KBM-7 (cell line): ENCODE data around the gene UBD.
A peak's percentile ranks its signal among the peaks of the same experiment; 100 is the strongest.

Experiments used
- DNase-seq: peaks from one replicate; pipeline ENCODE4 v3.0.0-alpha.2; 2015
- in situ Hi-C: fragments of 300-500 bp; cut with MboI; formaldehyde crosslinking; loops from 2 replicates; pipeline ENCODE4 v1.14.3; 2020; ENCODE audit warnings: low sequenced_read_pairs, low pct_unique_long_range_greater_than_20kb, mixed read lengths

UBD gene

DNA sequence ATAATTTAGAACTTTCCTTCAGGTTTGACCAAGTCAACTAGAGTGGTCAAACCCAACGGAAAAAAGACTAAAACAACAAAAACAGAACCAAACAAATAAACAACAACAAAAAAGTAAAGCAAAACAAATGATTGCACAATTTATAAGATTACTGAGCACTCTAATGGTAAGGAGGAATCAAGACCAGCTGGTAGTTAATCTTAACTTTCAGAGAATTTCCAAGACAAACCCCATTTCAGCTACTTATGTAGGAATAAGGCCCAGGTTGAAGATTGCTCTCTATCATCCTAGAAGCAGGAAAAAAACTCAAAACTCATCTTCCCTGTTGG, 34.3 kb downstream of the UBD start:
- no peak for DNase-seq
- in situ Hi-C loops, result no loop called here

- in situ Hi-C loops, result no loop called here
- no peak for DNase-seq
Observed at GRCh38 chr6:29524444-29525310, 34.9 kb downstream of the UBD start.

DNA sequence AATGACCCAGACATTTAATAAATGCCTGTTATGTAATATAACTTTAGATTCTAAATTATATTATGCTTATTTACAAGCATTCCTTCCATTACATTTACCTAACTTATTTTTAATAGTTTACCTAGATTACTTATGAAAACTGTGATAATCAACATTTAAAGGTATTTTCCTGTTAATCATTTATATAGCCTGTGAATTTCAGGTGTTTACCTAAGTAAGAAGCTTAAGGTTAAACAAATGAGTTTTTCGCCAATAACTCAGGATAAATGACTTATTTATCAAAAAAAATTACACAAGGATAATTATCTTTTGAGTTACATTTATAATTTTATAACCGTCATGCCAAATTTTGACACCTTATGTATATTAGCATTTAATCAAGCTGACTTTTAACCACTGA, 35.5 kb downstream of the UBD start:
- DNase-seq, result no peak
- in situ Hi-C loops, result no loop called here

DNA sequence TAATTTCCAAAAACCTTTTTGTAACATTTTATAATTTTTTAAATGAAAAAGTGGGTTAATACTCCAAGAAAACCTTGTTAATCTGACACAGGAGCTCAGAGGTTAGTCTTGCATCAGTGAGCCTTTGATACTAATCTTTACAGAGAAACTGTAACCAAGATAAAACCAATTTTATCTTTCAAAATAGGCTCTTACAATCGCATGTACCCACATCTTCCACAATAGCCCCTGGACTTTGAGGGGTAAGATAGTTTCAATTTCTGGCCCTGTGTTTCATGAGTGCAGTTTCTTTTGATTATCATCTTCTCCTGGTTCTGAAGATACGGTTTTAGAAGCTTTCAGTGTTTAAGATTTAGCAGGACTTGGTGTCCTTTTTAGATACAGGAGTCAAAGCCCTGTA, 37.3 kb downstream of the UBD start:
- in situ Hi-C loops, result no loop called here
- no peak for DNase-seq

DNA sequence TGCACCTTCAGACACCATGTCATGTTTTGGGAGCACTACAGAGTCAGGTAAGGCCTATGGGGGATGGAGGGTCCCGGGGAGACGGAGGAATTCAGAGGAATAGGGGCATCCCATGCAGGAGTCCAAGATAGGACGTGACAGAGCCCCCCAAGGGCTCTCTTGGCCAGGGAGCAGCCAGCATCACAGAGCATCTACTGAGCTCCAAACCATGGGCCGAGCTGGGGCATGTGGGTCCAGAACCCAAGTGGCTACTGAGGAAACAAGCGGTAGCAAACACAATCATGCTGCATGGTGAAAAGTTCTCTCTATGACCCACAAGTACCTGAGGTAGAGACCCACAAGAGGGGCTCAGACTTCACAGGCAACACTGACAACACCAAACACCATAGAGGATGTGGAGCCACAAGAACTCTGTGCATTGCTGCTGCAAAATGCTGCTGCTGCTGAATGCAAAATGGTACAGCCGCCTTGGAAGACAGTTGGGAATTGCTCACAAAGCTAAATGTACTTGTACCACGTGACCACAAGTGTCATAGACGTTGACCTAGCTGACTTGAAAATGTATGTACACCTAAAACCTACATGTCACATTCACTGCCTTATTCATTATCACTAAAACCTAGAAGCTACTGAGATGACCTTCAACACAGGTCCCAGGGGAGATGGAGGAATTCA, 38.4 kb downstream of the UBD start:
- DNase-seq, result no peak
- in situ Hi-C loops, result no loop called here

GRCh38 chr6:29520232-29520631, 39.3 kb downstream of the UBD start:
- DNase-seq, result no peak
- in situ Hi-C loops, result no loop called here

DNA sequence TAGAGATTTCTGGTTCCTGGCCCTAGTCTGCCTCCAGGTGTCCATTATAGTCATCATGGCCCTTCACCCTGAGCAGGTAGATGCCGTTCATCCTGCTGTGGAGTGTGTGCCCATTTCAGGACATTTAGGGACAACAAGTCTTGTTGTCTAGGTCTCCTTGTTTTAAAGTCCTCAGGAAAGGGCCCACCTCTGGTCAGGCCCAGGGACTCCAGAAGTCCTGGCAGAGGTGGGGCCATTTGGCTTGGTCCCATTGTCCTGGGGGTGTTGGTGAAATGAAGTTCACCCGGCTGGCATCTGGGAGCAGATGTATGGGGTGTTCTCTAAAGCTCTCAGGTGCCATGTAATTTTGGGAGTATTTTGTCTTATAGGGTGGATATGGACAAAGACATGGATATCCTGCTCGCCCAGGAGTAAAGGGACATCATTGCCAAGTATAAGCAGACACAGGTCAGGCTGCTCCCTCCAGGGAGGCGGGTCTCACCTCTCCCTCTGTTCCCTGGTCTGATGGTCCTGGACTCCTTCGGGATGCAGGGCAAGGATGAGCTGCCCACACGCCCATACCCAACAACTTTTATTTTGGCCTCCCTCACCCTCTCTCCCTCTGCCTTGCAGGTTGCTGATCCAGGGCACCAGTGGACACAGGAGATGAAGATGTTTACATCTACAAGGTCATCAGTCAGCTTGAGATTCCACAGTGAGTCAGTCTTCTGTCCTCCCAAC, 40.1 kb downstream of the UBD start:
- in situ Hi-C loops, result no loop called here
- DNase-seq, result no peak

DNA sequence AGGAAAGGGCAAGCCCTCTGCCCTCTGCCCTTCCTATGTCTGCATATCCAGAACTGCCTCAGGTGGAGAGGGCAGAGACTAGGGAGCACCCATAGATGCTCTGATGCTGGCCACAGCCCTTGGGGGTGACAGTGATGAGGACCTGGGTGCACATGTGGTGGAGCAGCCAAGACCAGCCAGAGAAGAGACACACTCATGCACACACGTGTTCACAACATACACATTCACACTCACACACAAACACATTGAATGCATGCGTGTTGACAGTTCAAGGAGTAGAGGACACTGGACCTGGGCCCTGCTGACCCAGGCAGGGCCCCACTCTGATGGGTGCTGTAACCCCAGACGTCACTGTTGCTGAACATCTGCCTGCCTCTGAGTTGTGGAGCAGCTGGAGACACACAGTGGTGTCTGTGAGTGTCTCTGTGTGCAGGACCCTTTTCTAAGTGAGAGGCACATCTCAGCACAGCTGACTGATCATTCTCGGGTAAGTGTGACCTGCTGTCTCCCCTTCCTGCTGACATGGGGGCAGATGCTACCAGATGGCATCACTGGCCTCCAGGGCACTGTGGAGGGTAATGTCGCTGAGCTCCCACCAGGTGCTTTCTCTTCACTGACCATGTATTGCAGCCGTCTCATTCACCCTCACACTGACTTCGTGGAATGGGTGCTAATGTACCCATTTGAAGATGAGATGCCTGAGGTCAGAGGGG, 41.6 kb downstream of the UBD start:
- no peak for DNase-seq
- in situ Hi-C loops, result no loop called here

- in situ Hi-C loops, result no loop called here
- no peak for DNase-seq
Observed at GRCh38 chr6:29517245-29517644, 42.3 kb downstream of the UBD start.

DNA sequence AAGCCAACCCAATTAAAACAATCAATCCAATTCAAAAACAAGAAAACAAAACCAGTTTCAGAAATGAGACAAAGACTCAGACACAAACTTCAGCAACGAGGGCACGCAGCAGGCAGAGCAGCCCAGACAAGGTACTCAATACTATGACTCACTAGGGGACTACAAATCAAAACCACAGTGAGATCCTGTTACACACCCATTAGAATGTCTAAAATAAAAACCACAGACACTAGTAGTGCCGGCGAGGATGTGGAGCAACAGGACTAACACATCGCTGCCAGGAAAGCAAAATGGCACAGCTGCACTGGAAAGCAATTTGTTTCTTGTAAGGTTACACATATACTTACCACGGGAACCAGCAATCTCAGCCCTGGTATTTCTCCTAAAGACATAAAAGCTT, 43.4 kb downstream of the UBD start:
- peak; percentile 45 for DNase-seq
- in situ Hi-C loops, result no loop called here

GRCh38 chr6:29510746-29511300, 48.7 kb downstream of the UBD start:
- in situ Hi-C loops, result no loop called here
- no peak for DNase-seq

GRCh38 chr6:29510202-29510601, 49.3 kb downstream of the UBD start:
- in situ Hi-C loops, result no loop called here

DNA sequence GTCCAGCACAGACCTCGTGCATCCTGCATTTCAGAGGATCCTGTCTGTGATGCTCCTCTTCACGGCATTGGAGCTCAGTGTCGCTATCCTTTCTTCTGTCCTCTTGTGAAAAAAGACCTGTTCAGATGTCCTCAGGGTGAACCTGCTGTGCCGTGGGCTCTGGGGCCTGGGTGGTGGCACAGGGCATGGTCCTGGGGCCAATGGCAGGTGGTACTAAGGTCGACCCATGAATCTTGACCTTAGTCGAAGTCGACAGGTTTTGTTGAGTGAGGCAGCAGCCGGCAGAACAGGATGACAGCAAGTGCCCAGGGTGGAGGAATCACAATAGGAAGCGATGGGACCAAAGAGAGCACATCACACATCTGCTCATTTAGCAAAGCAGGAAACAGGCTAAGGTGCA, 49.8 kb downstream of the UBD start:
- in situ Hi-C loops, result no loop called here

More at GRCh38 chr6:29510202-29510601, 49.3 kb downstream of the UBD start:
- no peak for DNase-seq

DNA sequence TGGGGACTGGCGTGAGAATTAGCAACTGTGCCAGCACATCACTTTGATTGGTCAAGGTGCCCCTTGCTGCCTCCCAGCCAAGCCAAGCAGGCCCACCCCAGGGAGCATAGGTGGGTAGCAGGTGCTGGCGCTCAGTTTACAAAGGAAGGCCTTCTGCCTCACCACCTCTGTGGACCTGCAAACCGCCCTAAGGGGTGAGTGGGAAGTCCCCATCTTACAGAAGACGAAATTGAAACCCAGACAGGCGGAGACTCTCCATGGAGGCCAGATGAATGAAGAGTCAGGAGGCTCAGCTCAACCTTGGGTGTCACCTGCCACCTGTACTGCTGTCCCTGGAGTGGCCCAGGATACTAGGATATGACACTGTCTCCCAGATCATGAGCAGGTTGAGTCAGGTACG, 50.3 kb downstream of the UBD start:
- DNase-seq, result no peak
- in situ Hi-C loops, result no loop called here

More for the DNA sequence above, 49.8 kb downstream of the UBD start:
- no peak for DNase-seq

GRCh38 chr6:29507319-29507718, 52.2 kb downstream of the UBD start:
- DNase-seq, result no peak
- in situ Hi-C loops, result no loop called here

- in situ Hi-C loops, result no loop called here
- no peak for DNase-seq
Observed at GRCh38 chr6:29506446-29507067, 53.0 kb downstream of the UBD start.

- in situ Hi-C loops, result no loop called here
- no peak for DNase-seq
Observed at GRCh38 chr6:29505808-29506207, 53.7 kb downstream of the UBD start.
